ENCODE data around the gene UCN3.

Gene UCN3

DNA sequence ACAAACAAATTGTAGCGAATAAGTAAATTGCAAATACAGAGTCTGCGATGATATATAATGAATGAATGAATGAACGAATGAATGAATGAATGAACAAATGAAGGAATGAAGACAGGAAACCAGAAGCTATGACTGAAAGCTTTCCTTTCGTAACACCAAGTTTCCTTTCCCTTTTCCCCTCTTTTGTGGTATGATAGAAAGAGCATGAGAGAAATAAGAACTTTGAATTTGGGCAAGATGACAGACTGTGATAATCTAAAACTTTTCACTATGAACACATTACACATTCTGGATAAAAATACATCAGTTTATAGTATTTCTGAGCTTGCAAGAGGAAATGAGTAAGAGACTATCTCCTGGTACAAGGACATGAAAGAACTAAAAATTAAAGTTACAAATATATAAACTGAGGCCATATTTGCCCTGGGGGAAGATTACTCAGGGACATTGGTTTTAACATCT, 8.4 kb upstream of the UCN3 start:
- POLR2A ChIA-PET, result no interaction called here
- CTCF ChIA-PET, result interaction anchor here (0.8 kb wide), 1 partner anchor 78 kb away, joined by 3 read pairs; no protein-coding TSS in a partner anchor

DNA sequence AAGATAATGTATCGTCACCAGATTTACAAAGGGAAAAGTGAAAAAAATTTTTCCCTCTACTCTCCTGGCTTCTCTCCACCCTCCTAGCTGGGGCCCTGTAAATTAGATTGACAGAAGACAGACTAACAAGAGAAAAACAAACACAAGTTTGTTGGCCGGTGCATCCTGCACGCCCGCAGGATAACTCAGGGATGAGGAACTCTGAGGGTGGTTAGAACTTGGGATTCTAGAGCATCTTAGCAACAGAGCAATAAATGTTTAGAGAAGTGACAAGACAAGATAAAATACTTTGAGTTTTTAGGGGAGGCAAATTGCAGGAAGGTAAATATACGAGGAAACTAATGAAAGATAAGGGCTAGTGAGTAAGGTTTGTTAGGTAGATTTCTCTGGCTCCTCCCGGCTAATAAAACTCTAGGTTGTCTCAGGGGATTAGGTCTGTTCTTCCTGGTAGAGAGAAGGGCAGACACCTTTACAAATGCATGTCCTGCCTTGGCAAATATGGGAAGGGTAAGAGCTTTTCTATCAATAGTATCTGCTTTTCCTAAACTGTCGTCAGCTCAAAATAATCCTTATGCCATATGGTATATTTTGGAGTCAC, 4.3 kb upstream of the UCN3 start:
- no peak for DNase-seq (ENCODE audit: extremely low spot score)
- ChIA-PET POLR2A (no interaction called here), CTCF (no interaction called here)
- no peak for TF ChIP-seq CTBP1 (IDR thresholded peaks at IDR 0.05; ENCODE audit: borderline replicate concordance)
- TF ChIP-seq FOXM1 (IDR thresholded peaks at IDR 0.05; ENCODE audit: borderline replicate concordance), result no peak
- TF ChIP-seq TARDBP (IDR thresholded peaks at IDR 0.05), result no peak
- TF ChIP-seq BHLHE40 (IDR thresholded peaks at IDR 0.05; ENCODE audit: borderline replicate concordance), result no peak
- no peak for TF ChIP-seq ARNT (IDR thresholded peaks at IDR 0.05)
- TF ChIP-seq LEF1 (IDR thresholded peaks at IDR 0.05; ENCODE audit: borderline replicate concordance), result no peak
- TF ChIP-seq SP1 (IDR thresholded peaks at IDR 0.05), result no peak
- no peak for TF ChIP-seq FOXA1 (IDR thresholded peaks at IDR 0.05)
- TF ChIP-seq L3MBTL2 (conservative IDR thresholded peaks at IDR 0.05), result no peak
- no peak for TF ChIP-seq FOXK2 (IDR thresholded peaks at IDR 0.05)
- TF ChIP-seq HDGF (IDR thresholded peaks at IDR 0.05; ENCODE audit: borderline replicate concordance), result no peak
- TF ChIP-seq, protein P1, sequence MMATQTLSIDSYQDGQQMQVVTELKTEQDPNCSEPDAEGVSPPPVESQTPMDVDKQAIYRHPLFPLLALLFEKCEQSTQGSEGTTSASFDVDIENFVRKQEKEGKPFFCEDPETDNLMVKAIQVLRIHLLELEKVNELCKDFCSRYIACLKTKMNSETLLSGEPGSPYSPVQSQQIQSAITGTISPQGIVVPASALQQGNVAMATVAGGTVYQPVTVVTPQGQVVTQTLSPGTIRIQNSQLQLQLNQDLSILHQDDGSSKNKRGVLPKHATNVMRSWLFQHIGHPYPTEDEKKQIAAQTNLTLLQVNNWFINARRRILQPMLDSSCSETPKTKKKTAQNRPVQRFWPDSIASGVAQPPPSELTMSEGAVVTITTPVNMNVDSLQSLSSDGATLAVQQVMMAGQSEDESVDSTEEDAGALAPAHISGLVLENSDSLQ (IDR thresholded peaks at IDR 0.05), result no peak
- no peak for TF ChIP-seq SUZ12 (IDR thresholded peaks at IDR 0.05)
- no peak for TF ChIP-seq ZNF384 (IDR thresholded peaks at IDR 0.05)
- TF ChIP-seq NFRKB (IDR thresholded peaks at IDR 0.05), result no peak
- no peak for TF ChIP-seq ELF4 (IDR thresholded peaks at IDR 0.05)

More for the DNA sequence above, 8.4 kb upstream of the UCN3 start:
- TF ChIP-seq SUZ12 (IDR thresholded peaks at IDR 0.05), result no peak
- no peak for TF ChIP-seq ARNT (IDR thresholded peaks at IDR 0.05)
- TF ChIP-seq LEF1 (IDR thresholded peaks at IDR 0.05; ENCODE audit: borderline replicate concordance), result no peak
- no peak for TF ChIP-seq NFRKB (IDR thresholded peaks at IDR 0.05)
- no peak for TF ChIP-seq ELF4 (IDR thresholded peaks at IDR 0.05)
- TF ChIP-seq FOXK2 (IDR thresholded peaks at IDR 0.05), result no peak
- TF ChIP-seq BHLHE40 (IDR thresholded peaks at IDR 0.05; ENCODE audit: borderline replicate concordance), result no peak
- DNase-seq (ENCODE audit: extremely low spot score), result no peak

DNA sequence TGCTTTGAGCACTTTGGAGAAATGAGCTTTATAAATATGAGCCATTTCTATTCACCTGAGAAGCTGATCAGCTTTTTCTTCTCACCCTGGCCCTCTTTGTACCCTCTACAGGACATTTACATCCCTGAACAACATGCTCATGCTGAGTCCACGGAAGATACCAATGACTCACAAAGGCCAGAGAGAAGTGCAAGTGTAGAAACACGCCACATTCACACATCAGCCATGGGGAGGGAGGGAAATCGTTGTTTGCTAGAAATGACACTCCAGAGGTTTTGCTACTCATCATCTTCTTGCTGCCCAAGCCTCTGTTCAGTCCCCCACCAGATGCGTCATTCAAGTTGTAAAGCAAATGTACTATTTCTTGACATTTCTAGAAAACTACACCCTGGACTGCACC, 2.8 kb upstream of the UCN3 start:
- no peak for DNase-seq (ENCODE audit: extremely low spot score)
- no peak for TF ChIP-seq NFRKB (IDR thresholded peaks at IDR 0.05)
- CTCF ChIA-PET, result no interaction called here
- POLR2A ChIA-PET, result no interaction called here

DNA sequence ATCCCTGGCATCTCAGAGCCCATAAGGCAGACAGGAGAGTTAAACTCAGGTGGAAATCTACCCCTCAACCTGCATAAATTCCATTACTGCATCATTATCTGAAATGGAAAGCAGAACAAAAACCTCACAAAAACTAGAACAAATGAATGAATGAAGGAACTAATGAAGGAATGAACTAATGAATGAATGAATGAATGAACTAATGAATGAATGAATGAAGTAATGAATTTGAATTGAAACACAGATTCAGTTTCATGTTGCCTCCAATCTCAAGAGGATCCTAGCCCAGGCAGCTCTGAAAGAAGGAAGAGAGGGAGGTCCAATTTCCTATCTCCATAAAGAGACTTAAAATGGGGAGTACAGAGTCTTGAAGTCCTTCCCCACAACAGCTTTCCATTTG, 1.9 kb upstream of the UCN3 start:
- POLR2A ChIA-PET, result no interaction called here
- CTCF ChIA-PET, result no interaction called here
- DNase-seq (ENCODE audit: extremely low spot score), result no peak
- TF ChIP-seq FOXM1 (IDR thresholded peaks at IDR 0.05; ENCODE audit: borderline replicate concordance), result no peak
- TF ChIP-seq BHLHE40 (IDR thresholded peaks at IDR 0.05; ENCODE audit: borderline replicate concordance), result no peak
- no peak for TF ChIP-seq NFRKB (IDR thresholded peaks at IDR 0.05)
- TF ChIP-seq HDGF (IDR thresholded peaks at IDR 0.05; ENCODE audit: borderline replicate concordance), result no peak
- no peak for TF ChIP-seq TARDBP (IDR thresholded peaks at IDR 0.05)
- TF ChIP-seq, protein P1 (IDR thresholded peaks at IDR 0.05), result no peak
- TF ChIP-seq L3MBTL2 (conservative IDR thresholded peaks at IDR 0.05), result no peak
- no peak for TF ChIP-seq FOXA1 (IDR thresholded peaks at IDR 0.05)
- TF ChIP-seq LEF1 (IDR thresholded peaks at IDR 0.05; ENCODE audit: borderline replicate concordance), result no peak
- TF ChIP-seq ZNF384 (IDR thresholded peaks at IDR 0.05), result no peak
- no peak for TF ChIP-seq ARNT (IDR thresholded peaks at IDR 0.05)
- TF ChIP-seq FOXK2 (IDR thresholded peaks at IDR 0.05), result no peak
- TF ChIP-seq ELF4 (IDR thresholded peaks at IDR 0.05), result no peak
- TF ChIP-seq CTBP1 (IDR thresholded peaks at IDR 0.05; ENCODE audit: borderline replicate concordance), result no peak

DNA sequence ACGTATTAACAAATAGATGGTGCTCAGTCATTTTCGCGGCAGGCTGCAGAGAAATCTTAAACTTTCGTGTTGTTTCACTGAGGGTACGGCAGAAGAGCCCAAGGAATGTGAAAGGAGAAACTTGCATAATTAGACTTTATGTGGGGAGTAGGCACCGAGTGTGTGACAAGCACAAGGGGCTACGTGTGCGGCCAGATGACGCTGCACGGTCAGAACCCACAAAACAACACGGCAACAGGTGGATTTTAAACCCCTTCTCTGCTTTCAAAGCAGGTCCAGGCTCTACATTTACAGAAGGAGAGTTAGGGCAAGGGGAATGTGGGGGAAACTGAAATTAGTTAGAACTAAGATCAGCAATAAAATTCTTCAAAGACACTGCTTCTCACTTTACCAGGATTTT, 392 bp upstream of the UCN3 start:
- TF ChIP-seq, protein P1 (IDR thresholded peaks at IDR 0.05), result no peak
- TF ChIP-seq ZNF384 (IDR thresholded peaks at IDR 0.05), result no peak
- TF ChIP-seq SP1 (IDR thresholded peaks at IDR 0.05), result no peak
- no peak for TF ChIP-seq NFRKB (IDR thresholded peaks at IDR 0.05)
- TF ChIP-seq CTBP1 (IDR thresholded peaks at IDR 0.05; ENCODE audit: borderline replicate concordance), result no peak
- TF ChIP-seq ELF4 (IDR thresholded peaks at IDR 0.05), result no peak
- no peak for TF ChIP-seq BHLHE40 (IDR thresholded peaks at IDR 0.05; ENCODE audit: borderline replicate concordance)
- no peak for TF ChIP-seq HDGF (IDR thresholded peaks at IDR 0.05; ENCODE audit: borderline replicate concordance)
- TF ChIP-seq ARNT (IDR thresholded peaks at IDR 0.05), result no peak
- no peak for TF ChIP-seq LEF1 (IDR thresholded peaks at IDR 0.05; ENCODE audit: borderline replicate concordance)
- no peak for TF ChIP-seq L3MBTL2 (conservative IDR thresholded peaks at IDR 0.05)
- TF ChIP-seq FOXM1 (IDR thresholded peaks at IDR 0.05; ENCODE audit: borderline replicate concordance), result no peak
- TF ChIP-seq FOXK2 (IDR thresholded peaks at IDR 0.05), result no peak
- TF ChIP-seq SUZ12 (IDR thresholded peaks at IDR 0.05), result no peak
- no peak for TF ChIP-seq FOXA1 (IDR thresholded peaks at IDR 0.05)
- CTCF ChIA-PET, result no interaction called here
- no peak for DNase-seq (ENCODE audit: extremely low spot score)
- POLR2A ChIA-PET, result no interaction called here

DNA sequence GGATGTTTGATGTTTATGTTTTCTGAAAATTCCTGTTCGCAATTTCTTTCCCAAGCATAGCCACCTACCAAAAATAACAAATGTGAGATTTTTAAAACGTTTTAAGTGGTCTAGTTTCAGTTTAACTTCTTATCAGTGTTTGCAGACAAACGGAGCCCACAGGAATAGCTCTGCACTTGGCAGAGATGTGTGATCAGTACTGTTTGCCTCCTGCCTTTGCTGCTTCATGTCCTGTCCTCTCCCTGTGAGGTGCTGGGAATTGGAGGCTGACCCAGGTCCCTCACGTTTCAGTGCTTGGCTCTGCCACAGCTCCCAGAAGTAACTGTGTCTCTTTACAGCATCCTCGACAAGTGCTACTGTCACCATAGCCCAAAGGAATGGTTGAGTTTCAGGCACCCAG, 1.2 kb downstream of the UCN3 start:
- no peak for DNase-seq (ENCODE audit: extremely low spot score)
- CTCF ChIA-PET, result no interaction called here
- POLR2A ChIA-PET, result no interaction called here
- TF ChIP-seq NFRKB (IDR thresholded peaks at IDR 0.05) (no peak), SUZ12 (IDR thresholded peaks at IDR 0.05) (no peak), ZNF384 (IDR thresholded peaks at IDR 0.05) (no peak), FOXK2 (IDR thresholded peaks at IDR 0.05) (no peak), TARDBP (IDR thresholded peaks at IDR 0.05) (no peak), BHLHE40 (IDR thresholded peaks at IDR 0.05; ENCODE audit: borderline replicate concordance) (no peak), FOXA1 (IDR thresholded peaks at IDR 0.05) (no peak), SP1 (IDR thresholded peaks at IDR 0.05) (no peak), ARNT (IDR thresholded peaks at IDR 0.05) (no peak), L3MBTL2 (conservative IDR thresholded peaks at IDR 0.05) (no peak), HDGF (IDR thresholded peaks at IDR 0.05; ENCODE audit: borderline replicate concordance) (no peak), CTBP1 (IDR thresholded peaks at IDR 0.05; ENCODE audit: borderline replicate concordance) (no peak)
- TF ChIP-seq, protein P1 (IDR thresholded peaks at IDR 0.05), result no peak

Measured in HEK293T (cell line).